Pons (tissue), 1 donor: ENCODE results near the gene SPDYE4.

ENCODE experiments used
- DNase-seq: peaks from one replicate; pipeline ENCODE4 v3.0.0-alpha.2; 2016; ENCODE audit warnings: low spot score

The SPDYE4 gene

GRCh38 chr17:8741366-8741765, 17.0 kb downstream of the SPDYE4 start:
- no peak for DNase-seq

GRCh38 chr17:8740486-8740885, 17.9 kb downstream of the SPDYE4 start:
- no peak for DNase-seq

- no peak for DNase-seq
Observed at GRCh38 chr17:8739097-8739496, 19.2 kb downstream of the SPDYE4 start.

- DNase-seq: no peak
Observed at GRCh38 chr17:8736796-8737195, 21.6 kb downstream of the SPDYE4 start.

- no peak for DNase-seq
Observed at GRCh38 chr17:8736362-8736761, 22.0 kb downstream of the SPDYE4 start.

- no peak for DNase-seq
Observed at GRCh38 chr17:8735336-8735939, 22.9 kb downstream of the SPDYE4 start.

GRCh38 chr17:8734876-8735275, 23.5 kb downstream of the SPDYE4 start:
- DNase-seq: no peak

- DNase-seq: no peak
Observed at GRCh38 chr17:8732406-8733085, 25.8 kb downstream of the SPDYE4 start.

GRCh38 chr17:8729860-8730259, 28.5 kb downstream of the SPDYE4 start:
- DNase-seq: no peak

GRCh38 chr17:8729421-8729820, 28.9 kb downstream of the SPDYE4 start:
- DNase-seq: no peak

- DNase-seq: no peak
Observed at GRCh38 chr17:8728971-8729370, 29.4 kb downstream of the SPDYE4 start.

- no peak for DNase-seq
Observed at GRCh38 chr17:8728251-8728938, 30.0 kb downstream of the SPDYE4 start.

- no peak for DNase-seq
Observed at GRCh38 chr17:8726941-8727555, 31.3 kb downstream of the SPDYE4 start.

- peak; percentile 9 for DNase-seq
Observed at GRCh38 chr17:8725881-8726876, 32.2 kb downstream of the SPDYE4 start.

- no peak for DNase-seq
Observed at GRCh38 chr17:8724451-8724850, 33.9 kb downstream of the SPDYE4 start.

- no peak for DNase-seq
Observed at GRCh38 chr17:8720596-8720995, 37.8 kb downstream of the SPDYE4 start.

- no peak for DNase-seq
Observed at GRCh38 chr17:8719291-8720246, 38.8 kb downstream of the SPDYE4 start.

- no peak for DNase-seq
Observed at GRCh38 chr17:8718001-8718563, 40.3 kb downstream of the SPDYE4 start.

- no peak for DNase-seq
Observed at GRCh38 chr17:8713878-8714277, 44.5 kb downstream of the SPDYE4 start.

GRCh38 chr17:8713315-8713714, 45.0 kb downstream of the SPDYE4 start:
- no peak for DNase-seq
